Smooth muscle cell (in vitro differentiated cells): Measurements from ENCODE around the gene OTOG. TPM values are rescaled to one million over a fixed set of nuclear protein-coding genes. Genes with fewer than 3 reads are reported as not detected.

Source experiments
- DNase-seq: peaks from one replicate; lab custom pipeline; 2025; ENCODE audit not compliant: unreplicated experiment; lab: John Stamatoyannopoulos, UW
- H2AFZ ChIP-seq: fragments of 200-600 bp; sonication (generic); 2 replicates; pipeline ENCODE4 v1.6.0; 2016; ENCODE audit warnings: antibody characterized with exemption, low read depth, mild to moderate bottlenecking
- H3F3A ChIP-seq: fragments of 200-600 bp; sonication (generic); 2 replicates; pipeline ENCODE4 v1.6.0; 2017; ENCODE audit warnings: antibody characterized with exemption, low read depth
- H3K27ac ChIP-seq: fragments of 200-600 bp; sonication (generic); 2 replicates; pipeline ENCODE4 v1.5.1; 2016; ENCODE audit warnings: low read depth, mild to moderate bottlenecking
- H3K27me3 ChIP-seq: fragments of 200-600 bp; sonication (generic); 2 replicates; pipeline ENCODE4 v1.6.1; 2016; ENCODE audit warnings: low read depth, mild to moderate bottlenecking
- H3K36me3 ChIP-seq: fragments of 200-600 bp; sonication (generic); 2 replicates; pipeline ENCODE4 v1.5.1; 2016; ENCODE audit warnings: low read depth
- H3K4me1 ChIP-seq: fragments of 200-600 bp; sonication (generic); 2 replicates; pipeline ENCODE4 v1.5.1; 2016; ENCODE audit warnings: low read depth
- H3K4me2 ChIP-seq: fragments of 200-600 bp; sonication (generic); 2 replicates; pipeline ENCODE4 v1.6.0; 2016; ENCODE audit warnings: mild to moderate bottlenecking
- H3K4me3 ChIP-seq: fragments of 200-600 bp; sonication (generic); 2 replicates; pipeline ENCODE4 v1.5.1; 2016; ENCODE audit warnings: mild to moderate bottlenecking
- H3K79me2 ChIP-seq: fragments of 200-600 bp; sonication (generic); 2 replicates; pipeline ENCODE4 v1.6.0; 2016; ENCODE audit warnings: low read depth, mild to moderate bottlenecking
- H3K9ac ChIP-seq: fragments of 200-600 bp; sonication (generic); 2 replicates; pipeline ENCODE4 v1.6.0; 2016; ENCODE audit warnings: low read depth
- H3K9me3 ChIP-seq: fragments of 200-600 bp; sonication (generic); replicated peaks from 2 replicates; pipeline ENCODE4 v1.5.1; 2016; ENCODE audit warnings: low read depth
- H4K20me1 ChIP-seq: fragments of 200-600 bp; sonication (generic); 2 replicates; pipeline ENCODE4 v1.6.0; 2016; ENCODE audit warnings: low read depth
- WGBS: methylation state at CpG from one replicate; pipeline ENCODE4 v1.1.7; 2016; ENCODE audit warnings: low lambda C conversion rate; 5-methylcytosine and 5-hydroxymethylcytosine counted together
- polyA plus RNA-seq: library from polyadenylated mRNA; unstranded; fragments of >200 nt; fragmentation: Nextera tagmentation; extraction: Ambion mirVana; gene quantifications from 2 replicates; pipeline ENCODE4 v1.2.1, GENCODE V29; 2016
- total RNA-seq: library from RNA; depleted of rRNA; stranded (reverse); fragments of >200 nt; gene quantifications from 2 replicates; pipeline ENCODE4 v1.2.3, GENCODE V29; 2014
- TF ChIP-seq, protein P1 (sequence below): fragments of 200-600 bp; sonication (generic); IDR thresholded peaks from 2 replicates; pipeline ENCODE4 v1.5.1; 2017; ENCODE audit warnings: borderline replicate concordance, mild to moderate bottlenecking, antibody characterized with exemption; ENCODE audit not compliant: insufficient read depth, poor library complexity, severe bottlenecking

The OTOG gene
- total RNA-seq (not detected in 2 replicates), polyA plus RNA-seq (not detected in 2 replicates)

DNA sequence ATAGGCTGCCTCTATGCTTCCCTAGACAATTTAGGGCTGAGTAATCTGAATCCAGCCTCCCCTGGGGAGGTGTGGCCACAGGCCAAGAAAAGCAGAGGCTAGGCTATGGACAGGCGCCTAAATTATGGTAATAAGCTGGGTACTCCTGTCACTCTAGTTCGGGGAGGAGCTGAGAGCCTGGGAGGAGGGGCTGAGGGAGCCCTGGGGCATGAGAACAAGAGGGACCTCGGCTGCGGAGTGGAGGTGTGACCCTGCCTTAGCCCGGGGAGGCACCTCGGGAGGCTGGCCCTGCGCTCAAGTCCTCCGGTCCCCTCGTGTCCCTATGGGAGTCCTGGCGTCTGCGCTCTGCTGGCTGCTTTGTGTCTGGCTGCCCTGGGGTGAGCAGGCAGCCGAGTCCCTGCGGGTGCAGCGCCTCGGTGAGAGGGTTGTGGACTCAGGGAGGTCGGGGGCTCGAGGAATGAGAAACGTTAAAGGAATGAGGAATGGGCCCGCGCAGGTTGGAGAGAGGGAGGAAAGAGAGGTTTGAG lies at the start of gene OTOG:
TSS of gene OTOG (plus strand) at position 209 of the 527 bp plus-strand sequence. CDS start at position 323, 114 bp downstream.
- no peaks in the 10 kb centered on the region for H4K20me1 ChIP-seq
- no peak within 1 kb of the TSS for H2AFZ ChIP-seq
- H3K9ac ChIP-seq: no peak within 1 kb of the TSS
- H3K27me3 ChIP-seq: peaks cover 56% of the 10 kb centered on the region
- no peaks in the 10 kb centered on the region for H3K79me2 ChIP-seq
- no peak for DNase-seq
- no peak within 1 kb of the TSS for H3K4me3 ChIP-seq
- H3K4me1 ChIP-seq: no peaks in the 10 kb centered on the region
- H3K27ac ChIP-seq: no peak within 1 kb of the TSS
- H3K36me3 ChIP-seq: no peaks in the 10 kb centered on the region
- H3K9me3 ChIP-seq: no peaks in the 10 kb centered on the region
- TF ChIP-seq, protein P1, sequence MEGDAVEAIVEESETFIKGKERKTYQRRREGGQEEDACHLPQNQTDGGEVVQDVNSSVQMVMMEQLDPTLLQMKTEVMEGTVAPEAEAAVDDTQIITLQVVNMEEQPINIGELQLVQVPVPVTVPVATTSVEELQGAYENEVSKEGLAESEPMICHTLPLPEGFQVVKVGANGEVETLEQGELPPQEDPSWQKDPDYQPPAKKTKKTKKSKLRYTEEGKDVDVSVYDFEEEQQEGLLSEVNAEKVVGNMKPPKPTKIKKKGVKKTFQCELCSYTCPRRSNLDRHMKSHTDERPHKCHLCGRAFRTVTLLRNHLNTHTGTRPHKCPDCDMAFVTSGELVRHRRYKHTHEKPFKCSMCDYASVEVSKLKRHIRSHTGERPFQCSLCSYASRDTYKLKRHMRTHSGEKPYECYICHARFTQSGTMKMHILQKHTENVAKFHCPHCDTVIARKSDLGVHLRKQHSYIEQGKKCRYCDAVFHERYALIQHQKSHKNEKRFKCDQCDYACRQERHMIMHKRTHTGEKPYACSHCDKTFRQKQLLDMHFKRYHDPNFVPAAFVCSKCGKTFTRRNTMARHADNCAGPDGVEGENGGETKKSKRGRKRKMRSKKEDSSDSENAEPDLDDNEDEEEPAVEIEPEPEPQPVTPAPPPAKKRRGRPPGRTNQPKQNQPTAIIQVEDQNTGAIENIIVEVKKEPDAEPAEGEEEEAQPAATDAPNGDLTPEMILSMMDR: no peak
- H3F3A ChIP-seq: no peaks in the 10 kb centered on the region
- no peak within 1 kb of the TSS for H3K4me2 ChIP-seq
- 11% methylated on average over 20 of the region's 20 CpGs for WGBS

DNA sequence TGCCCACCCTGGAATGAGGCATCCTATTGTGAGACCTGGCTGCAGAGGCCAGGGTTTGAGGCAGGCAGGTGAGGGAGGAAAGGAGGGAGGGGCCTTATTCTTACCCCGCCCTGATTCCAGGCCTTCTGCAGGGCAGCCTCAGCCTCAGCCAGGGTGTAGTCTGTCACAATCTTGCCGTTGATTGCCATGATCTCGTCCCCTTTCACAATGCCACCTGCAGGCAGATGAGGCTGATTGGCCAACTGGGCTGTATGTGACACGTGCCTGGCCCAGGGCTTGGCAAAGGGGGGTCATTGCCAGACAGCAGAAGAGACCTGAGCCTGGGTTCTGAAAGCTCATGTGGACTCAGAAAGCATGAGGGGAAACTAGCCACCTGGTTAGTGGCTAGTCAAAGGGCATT lies 49.0 kb upstream of the OTOG start:
- no peaks in the 10 kb centered on the region for H3K4me1 ChIP-seq
- no peak for DNase-seq
- H2AFZ ChIP-seq: no peak overlapping the region
- no peaks in the 10 kb centered on the region for H3K36me3 ChIP-seq
- H4K20me1 ChIP-seq: no peaks in the 10 kb centered on the region
- H3K27me3 ChIP-seq: peaks cover 40% of the 10 kb centered on the region
- no peaks in the 10 kb centered on the region for H3F3A ChIP-seq
- H3K9me3 ChIP-seq: no peaks in the 10 kb centered on the region
- H3K79me2 ChIP-seq: no peaks in the 10 kb centered on the region
- H3K27ac ChIP-seq: no peak overlapping the region
- H3K9ac ChIP-seq: no peak overlapping the region
- TF ChIP-seq, protein P1: no peak
- H3K4me3 ChIP-seq: no peak overlapping the region
- WGBS: 64% methylated on average over 4 of the region's 4 CpGs
- no peak overlapping the region for H3K4me2 ChIP-seq

GRCh38 chr11:17498475-17498874 lies 48.6 kb upstream of the OTOG start:
- TF ChIP-seq, protein P1: peak; percentile 23
- Histone ChIP-seq H3K27me3 (peaks cover 40% of the 10 kb centered on the region), H4K20me1 (no peaks in the 10 kb centered on the region), H3K9me3 (no peaks in the 10 kb centered on the region), H3K4me1 (no peaks in the 10 kb centered on the region), H2AFZ (no peak overlapping the region), H3K36me3 (no peaks in the 10 kb centered on the region), H3K4me3 (no peak overlapping the region), H3K4me2 (no peak overlapping the region), H3K27ac (no peak overlapping the region), H3K79me2 (no peaks in the 10 kb centered on the region), H3K9ac (no peak overlapping the region), H3F3A (no peaks in the 10 kb centered on the region)
- 65% methylated on average over 5 of the region's 5 CpGs for WGBS
- no peak for DNase-seq

GRCh38 chr11:17500673-17501072 lies 46.4 kb upstream of the OTOG start:
- H2AFZ ChIP-seq: no peak overlapping the region
- no peaks in the 10 kb centered on the region for H3F3A ChIP-seq
- H3K36me3 ChIP-seq: no peaks in the 10 kb centered on the region

More at GRCh38 chr11:17500673-17501072, 46.4 kb upstream of the OTOG start:
- Histone ChIP-seq H3K27ac (no peak overlapping the region), H3K4me2 (no peak overlapping the region), H3K9me3 (no peaks in the 10 kb centered on the region), H3K27me3 (peaks cover 43% of the 10 kb centered on the region), H4K20me1 (no peaks in the 10 kb centered on the region), H3K4me1 (no peaks in the 10 kb centered on the region), H3K79me2 (no peaks in the 10 kb centered on the region), H3K4me3 (no peak overlapping the region), H3K9ac (no peak overlapping the region)
- TF ChIP-seq, protein P1: no peak
- DNase-seq: no peak
- 96% methylated on average over 12 of the region's 12 CpGs for WGBS
